Amygdala (tissue), 56 donors: Measurements from ENCODE around the gene SLC14A1.

ENCODE experiments used
- DNase-seq, 56 donors: peaks; one replicate each; lab custom pipeline; 2025; lab: John Stamatoyannopoulos, UW

The SLC14A1 gene

DNA sequence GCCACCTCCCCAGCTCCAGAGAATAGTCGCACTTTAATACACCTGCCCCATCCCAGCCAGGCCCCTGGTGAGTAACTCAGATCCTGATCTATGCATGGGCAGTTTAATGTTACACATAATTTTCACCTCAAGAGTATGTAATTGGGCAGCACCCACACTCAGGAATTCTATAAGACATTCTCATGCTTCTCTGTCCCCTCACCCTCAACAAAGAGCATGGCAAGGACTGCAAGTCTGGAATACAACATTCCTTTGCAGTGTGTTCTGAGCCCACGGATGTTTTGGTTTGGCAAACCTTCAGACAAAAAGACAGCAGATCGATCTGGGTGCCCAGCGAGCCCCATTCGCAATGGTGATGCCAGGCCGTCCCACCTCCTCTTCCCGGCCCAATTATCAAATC, 4.9 kb upstream of the SLC14A1 start:
- no peak for DNase-seq

DNA sequence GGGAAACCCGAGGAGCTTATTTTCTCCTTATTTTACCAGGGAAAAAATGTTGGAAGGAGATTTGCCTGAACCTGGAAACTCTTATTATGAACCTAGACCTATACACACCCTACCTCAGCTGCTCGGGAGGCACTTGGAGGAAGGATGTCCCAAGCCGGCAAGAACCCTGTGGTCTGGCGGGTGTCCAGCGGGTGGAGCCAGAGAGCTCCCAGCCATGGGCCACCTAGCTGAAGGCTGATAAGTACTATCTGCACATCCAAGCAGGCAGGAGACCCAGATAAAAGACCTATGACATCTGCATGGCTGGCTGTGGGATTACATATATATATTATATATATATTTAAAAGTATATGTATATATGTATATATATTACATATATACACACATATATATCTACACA, 1.1 kb upstream of the SLC14A1 start:
- peak in 15 of 56 donors; percentile 1 to 64 (median 14) for DNase-seq

GRCh38 chr18:45724601-45725000, 620 bp downstream of the SLC14A1 start:
- DNase-seq = peak in 1 of 56 donors; percentile 4

DNA sequence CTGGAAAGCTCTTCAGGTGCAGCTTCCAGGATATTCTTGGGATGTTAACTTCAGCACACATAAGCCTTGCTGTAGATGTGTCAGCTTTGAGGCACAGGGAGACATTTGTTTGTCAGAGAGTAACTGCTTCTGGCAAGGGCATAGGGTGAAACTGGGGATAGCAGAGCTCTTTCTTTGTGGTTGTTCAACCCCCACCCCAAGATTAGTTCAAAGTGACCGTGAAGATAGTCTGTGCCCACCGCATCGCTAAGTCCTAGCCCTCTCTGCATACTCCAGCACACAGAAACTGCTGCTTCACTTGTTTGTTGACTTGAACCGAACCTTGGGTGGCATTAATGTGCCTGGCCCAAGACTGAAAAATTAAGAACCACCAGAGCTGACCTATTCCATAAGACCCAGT, 1.4 kb downstream of the SLC14A1 start:
- DNase-seq = no peak

- DNase-seq = no peak
Measured at GRCh38 chr18:45726603-45727002, 2.6 kb downstream of the SLC14A1 start.

GRCh38 chr18:45727068-45727467, 3.1 kb downstream of the SLC14A1 start:
- DNase-seq = no peak

DNA sequence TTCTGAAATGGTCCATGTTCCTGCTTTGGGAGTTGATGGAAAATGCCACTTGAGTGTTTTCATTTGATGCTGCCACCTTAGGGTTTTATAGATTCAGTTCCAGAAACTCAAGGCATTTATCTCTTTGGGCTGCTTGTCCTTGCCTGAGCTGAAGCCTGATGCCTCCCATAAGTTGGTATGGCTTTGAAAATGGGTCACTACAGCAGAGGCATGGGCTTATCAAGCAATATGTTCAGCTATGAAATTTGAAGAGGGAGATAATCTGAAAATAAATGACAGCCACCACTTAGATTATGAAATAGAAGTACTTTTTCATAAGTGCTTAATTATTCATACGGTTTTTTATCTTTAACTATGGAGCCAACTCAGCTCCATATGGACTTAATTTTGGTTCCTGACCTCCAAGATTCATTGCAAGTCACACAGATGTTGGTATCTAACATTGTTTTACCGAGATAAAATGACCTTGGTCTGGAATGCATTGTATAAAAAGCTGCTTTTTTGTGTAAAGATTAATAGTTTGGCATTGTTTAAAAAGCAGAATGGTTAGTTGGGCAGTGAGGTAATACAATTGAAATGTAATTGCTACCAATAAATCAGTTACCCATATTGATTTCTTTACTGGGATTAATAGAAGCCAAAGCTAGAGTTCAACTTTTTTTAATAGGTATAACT, 4.5 kb downstream of the SLC14A1 start:
- DNase-seq = no peak

GRCh38 chr18:45730832-45731575, 7.0 kb downstream of the SLC14A1 start:
- DNase-seq = no peak

- no peak for DNase-seq
Measured at GRCh38 chr18:45731716-45732115, 7.7 kb downstream of the SLC14A1 start.

DNA sequence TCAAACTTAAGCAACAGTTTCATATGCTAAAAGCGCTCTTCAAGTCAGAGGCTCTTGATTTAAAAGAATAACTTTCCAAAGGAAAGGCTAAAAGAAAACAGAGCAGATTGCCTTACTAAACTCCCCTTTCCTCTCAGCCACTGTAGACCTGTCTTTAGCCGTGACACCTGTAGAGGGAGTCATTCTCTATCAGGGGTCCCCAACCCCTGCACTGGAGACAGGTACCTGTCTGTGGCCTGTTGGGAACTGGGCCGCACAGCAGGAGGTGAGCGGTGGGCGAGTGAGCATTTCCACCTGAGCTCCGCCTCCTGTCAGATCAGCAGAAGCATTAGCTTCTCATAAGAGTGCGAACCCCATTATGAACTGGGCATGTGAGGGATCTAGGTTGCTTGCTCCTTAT, 9.6 kb downstream of the SLC14A1 start:
- DNase-seq = no peak

DNA sequence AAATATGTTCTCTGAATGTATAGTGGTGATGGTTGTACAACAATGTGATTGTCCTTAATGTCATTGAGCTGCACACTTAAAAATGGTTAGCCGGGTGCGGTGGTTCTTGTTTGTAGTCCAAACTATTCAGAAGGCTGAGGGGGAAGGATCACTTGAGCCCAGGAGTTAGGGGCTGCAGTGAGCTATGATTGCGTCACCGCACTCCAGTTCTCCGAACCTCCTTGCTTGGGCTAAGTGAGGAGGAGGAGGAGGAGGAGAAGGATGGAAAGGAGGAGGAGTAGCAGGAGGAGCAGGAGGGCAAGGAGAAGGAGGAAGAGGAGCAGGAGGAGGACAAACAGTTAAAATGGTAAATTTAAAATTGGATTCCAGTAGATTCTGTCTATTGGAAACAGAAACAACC, 10.5 kb downstream of the SLC14A1 start:
- DNase-seq = no peak

- no peak for DNase-seq
Measured at GRCh38 chr18:45734944-45735343, 11.0 kb downstream of the SLC14A1 start.

GRCh38 chr18:45738660-45739059, 14.7 kb downstream of the SLC14A1 start:
- no peak for DNase-seq

- DNase-seq = no peak
Measured at GRCh38 chr18:45739268-45739667, 15.3 kb downstream of the SLC14A1 start.

DNA sequence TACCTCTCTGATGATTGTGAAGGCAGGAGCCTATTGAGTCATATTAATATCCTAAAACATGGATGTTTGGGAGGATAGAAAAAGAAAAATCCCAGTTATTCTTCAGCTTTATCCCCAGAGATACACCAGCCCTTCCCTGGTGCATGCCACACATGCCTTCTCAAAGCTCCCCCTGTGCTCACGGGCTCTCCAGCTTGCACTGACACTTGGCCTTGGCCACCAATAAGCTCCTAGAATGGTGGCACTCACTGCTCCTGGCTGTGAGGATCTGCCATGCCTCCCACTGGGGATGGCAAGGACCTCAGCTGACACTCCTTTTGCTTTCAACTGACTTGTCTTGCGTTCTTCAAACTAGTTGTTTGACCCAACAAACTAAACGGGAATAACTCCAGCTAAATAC, 15.9 kb downstream of the SLC14A1 start:
- no peak for DNase-seq

- no peak for DNase-seq
Measured at GRCh38 chr18:45741056-45741455, 17.1 kb downstream of the SLC14A1 start.

GRCh38 chr18:45745817-45746461, 22.0 kb downstream of the SLC14A1 start:
- DNase-seq = no peak

- DNase-seq = no peak
Measured at GRCh38 chr18:45748501-45748900, 24.5 kb downstream of the SLC14A1 start.

DNA sequence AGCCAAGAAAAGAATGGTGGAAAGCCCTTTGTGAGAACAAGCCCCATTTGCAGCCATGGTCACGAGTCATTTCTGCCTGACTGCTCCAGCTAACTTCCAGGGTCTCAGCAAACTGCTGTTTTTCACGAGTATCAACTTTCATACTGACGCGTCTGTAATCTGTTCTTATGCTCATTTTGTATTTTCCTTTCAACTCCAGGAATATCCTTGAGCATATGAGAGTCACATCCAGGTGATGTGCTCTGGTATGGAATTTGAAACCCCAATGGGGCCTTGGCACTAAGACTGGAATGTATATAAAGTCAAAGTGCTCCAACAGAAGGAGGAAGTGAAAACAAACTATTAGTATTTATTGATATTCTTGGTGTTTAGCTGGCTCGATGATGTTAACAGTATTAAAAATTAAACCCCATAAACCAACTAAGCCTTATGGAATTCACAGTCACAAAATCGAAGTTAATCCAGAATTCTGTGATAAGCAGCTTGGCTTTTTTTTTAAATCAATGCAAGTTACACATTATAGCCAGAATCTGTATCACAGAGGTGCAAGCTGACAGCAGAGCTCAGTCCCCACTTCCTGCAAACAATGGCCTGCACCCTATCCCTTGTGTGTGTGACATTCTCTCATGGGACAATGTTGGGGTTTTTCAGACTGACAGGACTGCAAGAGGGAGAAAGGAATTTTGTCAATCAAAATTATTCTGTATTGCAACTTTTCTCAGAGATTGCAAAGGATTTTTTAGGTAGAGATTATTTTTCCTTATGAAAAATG, 26.1 kb downstream of the SLC14A1 start:
- DNase-seq = no peak

- DNase-seq = no peak
Measured at GRCh38 chr18:45751766-45752165, 27.8 kb downstream of the SLC14A1 start.

- DNase-seq = no peak
Measured at GRCh38 chr18:45752681-45753080, 28.7 kb downstream of the SLC14A1 start.
